Lung microvascular endothelial cell (primary cell): ENCODE results near the gene CAP2. TPM values are rescaled to one million over a fixed set of nuclear protein-coding genes. Genes with fewer than 3 reads are reported as not detected.
"Not testable (repeated sequence)": the region's sequence is repeated elsewhere in the genome, so short reads cannot be mapped to it uniquely, and the experiment has no call there.

Experiments used
- DNase-seq, 2 donors: peaks; one replicate each; pipeline versions ENCODE4 v3.0.0 to v3.0.0-alpha.2; 2010; ENCODE audit warnings: low read depth in 2 of 2
- total RNA-seq: library from RNA; depleted of rRNA; stranded (reverse); fragments of >200 nt; gene quantifications from 2 replicates; pipeline ENCODE4 v1.2.1, GENCODE V29; 2014

CAP2 gene
- total RNA-seq, 1 donor from 2014 or later: 0.40 TPM

DNA sequence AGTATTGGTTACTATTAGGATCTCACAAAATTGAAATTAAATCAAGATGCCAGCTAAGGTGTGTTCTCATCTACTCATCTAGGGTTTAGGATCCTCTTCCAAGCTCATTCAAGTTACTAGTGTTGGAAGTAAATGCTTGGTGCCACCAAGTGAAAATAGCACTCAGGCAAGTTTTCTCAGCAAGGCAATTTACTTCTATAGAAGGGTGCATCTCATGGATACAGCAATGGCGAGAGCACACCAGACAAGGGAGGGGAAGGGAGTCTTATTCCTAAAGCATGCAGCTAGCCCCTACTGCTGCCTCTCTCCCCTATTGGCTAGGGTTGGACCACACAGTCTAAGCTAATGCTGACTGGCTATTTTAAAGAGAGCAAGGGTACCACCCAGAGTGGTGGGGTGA is 183.7 kb downstream of the CAP2 start:
- no peak for DNase-seq

GRCh38 chr6:17580518-17581048 is 187.2 kb downstream of the CAP2 start:
- peak; percentile 38 to 46 for DNase-seq

DNA sequence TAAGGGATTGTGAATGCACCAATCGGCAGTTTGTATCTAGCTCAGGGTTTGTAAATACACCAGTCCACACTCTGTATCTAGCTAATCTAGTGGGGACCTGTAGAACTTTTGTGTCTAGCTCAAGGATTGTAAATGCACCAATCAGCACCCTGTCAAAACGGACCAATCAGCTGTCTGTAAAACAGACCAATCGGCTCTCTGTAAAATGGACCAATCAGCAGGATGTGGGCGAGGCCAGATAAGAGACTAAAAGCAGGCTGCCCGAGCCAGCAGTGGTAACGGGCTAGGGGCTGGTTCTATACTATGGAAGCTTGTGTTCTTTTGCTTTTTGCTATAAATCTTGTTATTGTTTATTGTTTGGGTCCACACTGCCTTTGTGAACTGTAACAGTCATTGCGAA is 187.9 kb downstream of the CAP2 start:
- not testable (repeated sequence) for DNase-seq

- peak; percentile 16 to 85 for DNase-seq
Measured at GRCh38 chr6:17583811-17584210, 190.4 kb downstream of the CAP2 start.

DNA sequence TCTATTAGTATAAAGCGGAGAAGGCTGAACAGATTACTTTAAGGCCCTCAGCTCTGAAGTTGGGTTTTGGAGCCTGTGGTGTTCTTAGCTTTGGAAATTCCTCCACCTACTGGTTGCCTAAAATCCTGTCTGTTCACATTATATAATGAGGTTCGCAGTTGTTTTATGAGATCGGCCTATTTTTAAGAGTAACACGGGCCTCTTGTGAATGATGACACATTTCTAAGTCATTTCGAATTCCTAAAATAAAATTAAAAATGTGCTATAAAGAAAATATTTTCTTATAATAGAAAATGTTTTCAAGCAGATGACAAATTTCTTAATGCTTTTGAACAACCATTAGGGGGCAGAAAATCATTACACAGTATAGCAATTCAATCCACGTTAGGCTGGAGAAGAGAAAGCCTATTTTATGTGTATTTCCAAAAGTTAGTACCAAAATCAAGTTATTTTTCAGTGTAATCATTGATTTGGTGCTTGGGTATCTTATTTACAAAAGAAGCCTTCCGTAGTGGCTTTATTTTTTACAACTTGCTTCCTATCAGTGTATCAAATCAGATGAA is 190.9 kb downstream of the CAP2 start:
- peak; percentile 76 to 87 for DNase-seq

- no peak for DNase-seq
Measured at GRCh38 chr6:17585766-17586490, 192.5 kb downstream of the CAP2 start.

GRCh38 chr6:17586623-17587022 is 193.2 kb downstream of the CAP2 start:
- DNase-seq: not testable (repeated sequence)

- no peak for DNase-seq
Measured at GRCh38 chr6:17588011-17588410, 194.6 kb downstream of the CAP2 start.

- peak in 1 of 2 donors; percentile 77 for DNase-seq
Measured at GRCh38 chr6:17589406-17590096, 196.2 kb downstream of the CAP2 start.

- DNase-seq: no peak
Measured at GRCh38 chr6:17591287-17591686, 197.9 kb downstream of the CAP2 start.

DNA sequence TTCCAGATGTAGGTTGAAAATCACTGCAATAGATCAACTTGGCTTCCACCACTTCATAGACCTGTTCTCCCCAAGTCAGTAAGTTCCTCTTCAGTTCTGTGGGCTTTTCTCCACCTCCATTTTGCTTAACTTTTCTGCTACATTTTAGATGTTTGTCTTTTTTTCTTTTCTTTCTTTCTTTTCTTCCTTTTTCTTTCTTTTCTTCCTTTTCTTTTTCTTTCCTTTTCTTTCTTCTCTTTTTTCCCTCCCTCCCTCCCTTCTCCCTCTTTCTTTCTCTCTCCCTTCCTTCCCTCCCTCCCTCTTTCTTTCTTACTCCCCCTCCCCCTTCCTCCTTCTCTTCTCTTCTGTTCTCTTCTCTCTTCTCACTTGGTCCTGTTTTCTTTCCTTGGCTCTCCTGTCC is 199.9 kb downstream of the CAP2 start:
- DNase-seq: no peak

DNA sequence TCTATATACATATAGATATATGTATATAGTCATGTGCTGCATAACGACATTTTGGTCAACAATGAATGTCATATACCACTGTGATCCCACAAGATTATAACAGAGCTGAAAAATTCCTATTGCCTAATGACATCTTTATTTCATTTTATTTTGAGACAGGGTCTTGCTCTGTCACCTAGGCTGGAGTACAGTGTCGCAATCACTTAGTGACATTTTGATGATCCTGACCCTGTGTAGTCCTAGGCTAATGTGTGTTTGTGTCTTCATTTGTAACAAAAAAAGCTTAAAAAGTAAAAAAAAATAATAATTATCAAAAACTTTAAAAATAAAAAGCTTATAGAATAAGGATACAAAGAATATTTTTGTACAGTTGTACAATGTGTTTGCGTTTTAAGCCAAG is 202.7 kb downstream of the CAP2 start:
- DNase-seq: no peak

DNA sequence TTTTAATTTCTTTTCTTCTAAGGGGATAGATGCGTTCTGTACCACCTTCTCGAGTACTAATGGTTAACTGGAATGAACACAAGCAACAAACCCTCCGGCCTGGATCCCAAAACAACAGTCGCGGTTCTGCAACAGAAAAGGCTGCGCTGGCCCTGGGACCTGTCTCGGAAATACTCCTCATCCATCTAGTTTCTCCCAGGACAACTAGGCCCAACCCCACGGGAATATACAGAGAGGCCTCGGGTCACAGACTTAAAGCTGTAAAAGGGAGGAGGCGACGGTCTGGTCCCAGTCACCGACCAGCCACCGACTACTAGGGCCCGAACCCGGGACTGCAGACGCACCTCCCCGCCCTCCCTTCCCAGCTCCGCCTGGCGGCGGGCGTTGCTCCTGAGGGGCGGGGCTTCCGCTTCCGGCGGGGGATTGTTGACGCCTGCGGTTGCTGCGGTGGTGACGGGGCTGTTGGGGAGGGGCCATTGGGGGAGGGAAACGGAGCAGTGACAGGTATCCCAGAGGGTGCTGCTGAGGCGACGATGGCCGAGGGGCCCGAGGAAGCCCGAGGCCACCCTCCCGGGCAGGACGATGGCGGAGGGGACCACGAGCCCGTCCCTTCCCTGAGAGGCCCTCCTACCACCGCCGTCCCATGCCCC is 206.6 kb downstream of the CAP2 start, which contains the start of gene FAM8A1:
Gene FAM8A1, plus strand, starts transcription at position 426 of the 650 bp plus-strand sequence. Its CDS starts 108 bp downstream, at position 534.
- DNase-seq: peak; percentile 89 to 95

DNA sequence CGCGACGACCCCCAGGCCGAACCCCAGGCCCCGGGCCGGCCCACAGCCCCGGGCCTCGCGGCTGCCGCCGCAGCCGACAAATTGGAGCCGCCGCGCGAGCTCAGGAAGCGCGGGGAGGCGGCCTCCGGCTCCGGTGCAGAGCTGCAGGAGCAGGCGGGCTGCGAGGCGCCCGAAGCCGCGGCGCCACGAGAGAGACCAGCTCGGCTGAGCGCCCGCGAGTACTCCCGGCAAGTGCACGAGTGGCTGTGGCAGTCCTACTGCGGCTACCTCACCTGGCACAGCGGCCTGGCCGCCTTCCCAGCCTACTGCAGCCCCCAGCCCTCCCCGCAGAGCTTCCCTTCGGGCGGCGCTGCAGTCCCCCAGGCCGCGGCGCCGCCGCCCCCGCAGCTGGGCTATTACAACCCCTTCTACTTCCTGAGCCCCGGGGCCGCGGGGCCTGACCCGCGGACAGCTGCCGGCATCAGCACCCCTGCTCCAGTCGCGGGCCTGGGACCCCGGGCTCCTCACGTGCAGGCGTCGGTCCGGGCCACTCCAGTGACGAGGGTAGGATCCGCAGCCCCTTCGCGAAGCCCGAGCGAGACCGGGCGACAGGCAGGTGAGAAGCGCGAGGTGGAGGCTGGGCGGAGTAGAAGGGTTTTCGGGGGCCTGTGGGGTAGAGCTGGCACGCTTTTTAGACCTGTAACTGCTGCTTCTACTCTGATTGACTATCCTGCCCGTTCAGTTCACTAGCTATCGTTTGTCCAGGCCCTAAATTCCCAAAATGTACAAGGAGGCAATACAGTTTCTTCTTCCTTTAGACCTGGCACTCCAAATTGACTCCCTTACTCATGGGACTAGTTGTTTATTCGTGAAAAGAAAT is 207.4 kb downstream of the CAP2 start:
- peak; percentile 29 to 64 for DNase-seq

- DNase-seq: peak; percentile 2 to 18
Measured at GRCh38 chr6:17601386-17601703, 207.9 kb downstream of the CAP2 start.

DNA sequence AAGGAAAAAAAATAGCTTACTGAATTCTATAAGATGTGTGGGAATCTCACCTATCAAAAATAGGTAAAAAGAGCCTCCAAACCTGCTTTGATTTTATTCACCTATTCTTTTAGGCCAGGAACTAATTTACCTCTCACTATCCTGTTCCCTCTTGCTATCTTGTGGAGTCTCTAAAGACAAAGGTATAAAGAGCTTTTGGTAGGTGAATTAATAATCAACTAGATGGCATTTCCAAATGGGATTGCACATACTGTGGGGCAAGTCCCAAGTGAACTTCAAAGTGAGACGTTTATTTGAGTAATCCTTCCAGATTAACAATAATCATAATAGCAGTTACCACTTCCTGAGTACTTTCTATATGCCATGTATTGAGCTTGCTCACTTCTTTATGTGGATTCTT is 209.5 kb downstream of the CAP2 start:
- no peak for DNase-seq

GRCh38 chr6:17606606-17607005 is 213.2 kb downstream of the CAP2 start:
- DNase-seq: no peak
